ENCODE results near the gene DACT2. TPM values are rescaled to one million over a fixed set of nuclear protein-coding genes. Genes with fewer than 3 reads are reported as not detected.

DACT2 gene
- total RNA-seq, 4 donors from 2014 or later: 0.38 TPM; not detected in 3

GRCh38 chr6:168318579-168319278, 848 bp downstream of the DACT2 start:
- TF ChIP-seq CTCF (IDR thresholded peaks at IDR 0.05; ENCODE audit: low read depth): no peak

GRCh38 chr6:168318090-168318489, 1.5 kb downstream of the DACT2 start:
- TF ChIP-seq CTCF (IDR thresholded peaks at IDR 0.05; ENCODE audit: low read depth): no peak

- no peak for TF ChIP-seq CTCF (IDR thresholded peaks at IDR 0.05; ENCODE audit: low read depth)
Observed at GRCh38 chr6:168315596-168315995, 4.0 kb downstream of the DACT2 start.

GRCh38 chr6:168314948-168315347, 4.6 kb downstream of the DACT2 start:
- TF ChIP-seq CTCF (IDR thresholded peaks at IDR 0.05; ENCODE audit: low read depth): no peak

GRCh38 chr6:168314021-168314420, 5.6 kb downstream of the DACT2 start:
- TF ChIP-seq CTCF (IDR thresholded peaks at IDR 0.05; ENCODE audit: low read depth): no peak

- TF ChIP-seq CTCF (IDR thresholded peaks at IDR 0.05; ENCODE audit: low read depth): no peak
Observed at GRCh38 chr6:168313431-168314011, 6.1 kb downstream of the DACT2 start.

GRCh38 chr6:168311410-168312124, 8.0 kb downstream of the DACT2 start:
- TF ChIP-seq CTCF (IDR thresholded peaks at IDR 0.05; ENCODE audit: low read depth): no peak
